ENCODE data around the gene RNF13.
A peak's percentile ranks its signal among the peaks of the same experiment; 100 is the strongest.
"Not testable (repeated sequence)": the region's sequence is repeated elsewhere in the genome, so short reads cannot be mapped to it uniquely, and the experiment has no call there.

RNF13 gene

DNA sequence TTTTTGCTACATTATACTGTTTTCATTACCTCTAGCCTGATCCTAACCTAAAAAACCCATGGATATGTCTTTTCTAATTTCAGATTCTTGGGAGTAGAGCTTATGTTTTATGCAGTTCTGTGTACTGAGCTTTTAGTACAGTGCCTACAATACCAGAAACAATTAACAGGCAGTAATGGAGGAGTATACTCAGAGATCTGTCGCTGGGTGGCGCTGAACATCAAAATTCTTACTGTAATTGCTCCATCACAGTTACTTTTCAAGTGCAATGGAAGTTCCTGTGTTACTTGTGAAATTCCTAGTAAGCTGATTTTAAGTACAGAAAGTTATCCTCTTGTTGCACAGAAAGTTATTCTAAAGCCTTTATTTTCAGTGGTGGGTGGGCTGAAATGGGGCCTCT lies 66.9 kb downstream of the RNF13 start:
- in situ Hi-C loops (cut with HindIII; ENCODE audit: low pct_ligation_motif_present, low sequenced_read_pairs), result no loop called here
- H3K4me3 ChIP-seq (ENCODE audit: low read depth, low read length), result no peak overlapping the region
- peak; percentile 69 for DNase-seq
- H3K27ac ChIP-seq, result no peak overlapping the region
- no peaks in the 10 kb centered on the region for H3K36me3 ChIP-seq (replicated peaks)
- TF ChIP-seq CTCF (IDR thresholded peaks at IDR 0.05; ENCODE audit: low read depth, low read length, missing control alignments), result peak; percentile 75
- no peaks in the 10 kb centered on the region for H3K27me3 ChIP-seq (replicated peaks)

DNA sequence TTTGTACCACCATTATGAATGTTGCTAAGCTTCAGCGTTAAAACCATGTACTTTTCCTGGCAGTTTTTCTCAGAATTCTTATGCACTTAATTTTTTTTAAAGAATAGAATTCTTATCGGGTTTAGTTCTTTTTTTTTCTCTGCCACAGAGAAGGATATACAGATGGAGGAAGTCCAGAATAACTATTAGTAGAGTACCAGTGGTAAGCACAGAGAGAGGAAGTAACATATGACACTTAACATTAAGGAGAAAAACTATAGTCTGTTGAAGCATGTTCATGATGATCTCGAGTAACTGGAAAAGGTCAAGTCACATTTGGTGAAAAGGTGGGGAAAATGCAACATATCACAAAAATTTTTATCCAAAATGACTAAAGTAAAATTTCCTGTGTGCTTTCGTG lies 68.9 kb downstream of the RNF13 start:
- no peaks in the 10 kb centered on the region for H3K36me3 ChIP-seq (replicated peaks)
- in situ Hi-C loops (cut with HindIII; ENCODE audit: low pct_ligation_motif_present, low sequenced_read_pairs), result no loop called here
- TF ChIP-seq CTCF (IDR thresholded peaks at IDR 0.05; ENCODE audit: low read depth, low read length, missing control alignments), result no peak
- H3K27ac ChIP-seq, result no peak overlapping the region
- no peaks in the 10 kb centered on the region for H3K27me3 ChIP-seq (replicated peaks)
- no peak for DNase-seq
- H3K4me3 ChIP-seq (ENCODE audit: low read depth, low read length), result no peak overlapping the region

GRCh38 chr3:149883134-149883533 lies 70.1 kb downstream of the RNF13 start:
- no peak overlapping the region for H3K4me3 ChIP-seq (ENCODE audit: low read depth, low read length)
- no peak for DNase-seq
- TF ChIP-seq CTCF (IDR thresholded peaks at IDR 0.05; ENCODE audit: low read depth, low read length, missing control alignments), result no peak
- no peaks in the 10 kb centered on the region for H3K27me3 ChIP-seq (replicated peaks)
- in situ Hi-C loops (cut with HindIII; ENCODE audit: low pct_ligation_motif_present, low sequenced_read_pairs), result no loop called here
- H3K36me3 ChIP-seq (replicated peaks), result no peaks in the 10 kb centered on the region
- no peak overlapping the region for H3K27ac ChIP-seq

DNA sequence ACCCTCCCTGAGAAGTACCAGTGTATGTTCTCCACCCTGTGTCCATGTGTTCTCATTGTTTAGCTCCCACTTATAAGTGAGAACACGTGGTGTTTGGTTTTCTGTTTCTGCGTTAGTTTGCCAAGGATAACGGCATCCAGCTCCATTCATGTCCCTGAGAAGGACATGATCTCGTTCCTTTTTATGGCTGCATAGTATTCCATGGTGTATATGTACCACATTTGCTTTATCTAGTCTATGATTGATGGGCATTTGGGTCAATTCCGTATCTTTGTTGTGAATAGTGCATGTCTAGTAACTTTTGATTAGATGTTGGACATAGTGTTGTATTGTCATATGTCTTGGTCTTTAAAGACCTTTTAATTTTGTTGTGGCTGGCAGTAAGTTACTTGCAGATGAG lies 70.8 kb downstream of the RNF13 start:
- H3K36me3 ChIP-seq (replicated peaks); DNase-seq; H3K27me3 ChIP-seq (replicated peaks); in situ Hi-C loops (cut with HindIII; ENCODE audit: low pct_ligation_motif_present, low sequenced_read_pairs); H3K27ac ChIP-seq; H3K4me3 ChIP-seq (ENCODE audit: low read depth, low read length): not testable (repeated sequence)

DNA sequence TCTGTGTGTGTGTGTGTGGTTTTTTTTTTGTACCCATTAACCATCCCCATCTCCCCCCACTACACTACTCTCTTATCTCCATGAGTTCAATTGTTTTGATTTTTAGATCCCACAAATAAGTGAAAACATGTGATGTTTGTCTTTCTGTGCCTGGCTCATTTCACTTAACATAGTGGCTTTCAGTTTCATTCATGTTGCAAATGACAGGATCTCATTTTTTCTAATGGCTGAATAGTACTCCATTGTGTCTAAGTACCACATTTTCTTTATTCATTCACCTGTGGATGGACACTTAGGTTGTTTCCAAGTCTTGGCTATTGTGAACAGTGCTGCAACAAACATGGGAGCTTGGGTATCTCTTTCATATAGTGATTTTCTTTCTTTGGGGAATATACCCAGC lies 71.8 kb downstream of the RNF13 start:
- H3K36me3 ChIP-seq (replicated peaks); in situ Hi-C loops (cut with HindIII; ENCODE audit: low pct_ligation_motif_present, low sequenced_read_pairs); H3K27ac ChIP-seq; H3K4me3 ChIP-seq (ENCODE audit: low read depth, low read length); H3K27me3 ChIP-seq (replicated peaks); DNase-seq: not testable (repeated sequence)

GRCh38 chr3:149886957-149887356 lies 73.9 kb downstream of the RNF13 start:
- H3K27me3 ChIP-seq (replicated peaks), result no peaks in the 10 kb centered on the region
- TF ChIP-seq CTCF (IDR thresholded peaks at IDR 0.05; ENCODE audit: low read depth, low read length, missing control alignments), result peak; percentile 10
- DNase-seq, result no peak
- H3K36me3 ChIP-seq (replicated peaks), result no peaks in the 10 kb centered on the region
- H3K27ac ChIP-seq, result no peak overlapping the region
- in situ Hi-C loops (cut with HindIII; ENCODE audit: low pct_ligation_motif_present, low sequenced_read_pairs), result no loop called here
- no peak overlapping the region for H3K4me3 ChIP-seq (ENCODE audit: low read depth, low read length)

- no peak overlapping the region for H3K27ac ChIP-seq
- TF ChIP-seq CTCF (IDR thresholded peaks at IDR 0.05; ENCODE audit: low read depth, low read length, missing control alignments), result no peak
- no peaks in the 10 kb centered on the region for H3K36me3 ChIP-seq (replicated peaks)
- no peaks in the 10 kb centered on the region for H3K27me3 ChIP-seq (replicated peaks)
- in situ Hi-C loops (cut with HindIII; ENCODE audit: low pct_ligation_motif_present, low sequenced_read_pairs), result no loop called here
- no peak overlapping the region for H3K4me3 ChIP-seq (ENCODE audit: low read depth, low read length)
- DNase-seq, result no peak
These were observed 78.6 kb downstream of the RNF13 start for GRCh38 chr3:149891621-149892020.

Measured in brain microvascular endothelial cell (primary cell).